Tibial nerve (tissue), 3 donors: ENCODE data around the gene GABRB2.

Experiments used
- CTCF ChIP-seq, 5 experiments: fragments of 200-600 bp in 3 of 5; fragments of 450-650 bp in 2 of 5; sonication (generic) in 3 of 5; IDR thresholded peaks; one replicate each; pipeline ENCODE4 v1.5.1; 2016 to 2019; ENCODE audit warnings: antibody characterized with exemption in 5 of 5, mild to moderate bottlenecking in 3 of 5, moderate library complexity in 2 of 5
- POLR2A ChIP-seq, 2 donors: fragments of 450-650 bp; IDR thresholded peaks; one replicate each; pipeline ENCODE4 v1.6.1; 2017; ENCODE audit warnings: antibody characterized with exemption in 2 of 2, mild to moderate bottlenecking in 2 of 2, moderate library complexity in 2 of 2

- TF ChIP-seq CTCF (IDR thresholded peaks at IDR 0.05) (no peak), POLR2A (IDR thresholded peaks at IDR 0.05) (no peak)
Measured at GRCh38 chr5:161513942-161514341, 32.6 kb downstream of the GABRB2 start.
